Anterior cingulate cortex (tissue), 58 donors: ENCODE results near the gene DBP.

Source experiments
- DNase-seq, 58 donors: peaks; one replicate each; lab custom pipeline; 2025; lab: John Stamatoyannopoulos, UW

DBP gene

DNA sequence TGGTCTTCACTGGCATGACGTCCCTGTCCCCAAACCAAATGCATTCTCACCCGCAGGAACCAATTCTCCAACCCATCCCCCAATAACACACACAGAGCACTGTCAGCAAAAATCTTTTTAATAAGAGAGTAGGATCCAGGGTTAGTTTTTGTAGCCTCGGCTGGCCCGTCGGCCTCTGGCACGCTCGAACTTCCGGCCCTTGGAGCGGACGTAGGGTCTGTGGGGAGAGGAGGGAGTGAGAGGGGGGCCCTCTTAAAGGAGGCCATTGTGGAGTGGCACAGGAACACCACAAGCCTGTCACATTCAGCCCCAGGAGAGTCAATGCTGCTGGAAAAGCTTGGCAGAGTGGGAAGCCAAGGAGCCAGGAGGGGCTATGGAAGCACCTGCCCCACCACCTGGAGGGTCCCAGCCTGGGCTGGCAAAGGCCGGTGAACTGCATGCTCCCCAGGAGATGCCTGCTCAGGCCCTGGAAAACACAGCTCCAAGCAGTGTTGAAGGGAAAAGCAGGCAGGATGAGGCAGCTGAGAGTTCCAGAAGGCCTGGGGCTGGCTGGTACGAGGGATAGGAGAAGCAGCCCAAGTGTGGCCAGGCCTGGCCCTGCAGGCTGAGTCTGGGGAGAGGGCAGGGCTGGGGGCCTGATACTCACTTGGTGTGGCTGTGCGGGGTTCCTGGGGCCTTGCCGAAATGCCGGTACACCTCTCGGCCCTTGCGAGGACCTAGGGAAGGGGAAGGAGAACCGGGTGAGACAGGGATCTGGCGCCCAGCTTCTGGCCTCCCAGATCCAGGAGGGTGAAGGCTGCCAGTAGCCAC lies 21.7 kb downstream of the DBP start:
- no peak for DNase-seq

DNA sequence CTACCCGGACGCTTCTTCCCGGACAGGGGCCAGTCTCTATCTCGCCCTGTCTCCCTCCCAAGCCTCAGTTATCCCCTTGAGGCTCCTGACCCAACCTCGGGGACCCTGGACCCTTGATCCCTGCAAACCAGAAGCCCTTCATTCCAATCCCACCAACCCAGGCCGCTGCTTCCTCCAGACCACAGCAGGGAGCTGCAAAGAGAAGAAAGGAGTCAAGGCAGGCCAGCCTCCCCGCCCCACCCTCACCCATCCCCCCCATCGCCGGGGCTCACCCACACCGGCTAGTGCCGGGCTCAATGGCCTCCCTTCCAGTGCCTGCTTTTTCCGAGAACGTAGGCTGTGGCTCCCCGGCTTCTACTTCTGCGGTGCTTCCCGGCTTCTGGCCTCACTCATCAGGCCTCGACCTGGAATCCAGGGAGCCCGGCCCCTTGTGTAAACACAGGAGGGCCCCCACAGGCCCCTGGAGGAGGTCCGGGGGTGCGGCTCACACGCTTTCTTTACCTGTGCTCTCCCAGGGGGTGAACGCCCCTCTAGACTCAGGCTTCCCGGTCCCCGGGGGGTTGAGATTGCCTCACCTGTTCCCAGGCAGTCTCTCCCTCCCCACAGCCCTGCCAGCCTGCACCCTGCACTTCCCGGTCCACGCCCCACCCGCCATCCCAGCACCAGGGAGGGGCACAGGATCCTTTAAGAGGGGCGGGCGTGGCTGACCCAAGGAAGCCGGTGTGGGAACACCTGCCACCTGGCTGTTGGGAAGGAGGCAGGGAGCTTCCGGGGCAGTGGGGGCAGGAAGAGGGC lies 22.5 kb downstream of the DBP start, which contains the start of gene FAM83E:
FAM83E (minus strand) TSS at position 641 of the 795 bp plus-strand sequence. CDS start 1,704 bp downstream, outside the sequence.
- no peak for DNase-seq

DNA sequence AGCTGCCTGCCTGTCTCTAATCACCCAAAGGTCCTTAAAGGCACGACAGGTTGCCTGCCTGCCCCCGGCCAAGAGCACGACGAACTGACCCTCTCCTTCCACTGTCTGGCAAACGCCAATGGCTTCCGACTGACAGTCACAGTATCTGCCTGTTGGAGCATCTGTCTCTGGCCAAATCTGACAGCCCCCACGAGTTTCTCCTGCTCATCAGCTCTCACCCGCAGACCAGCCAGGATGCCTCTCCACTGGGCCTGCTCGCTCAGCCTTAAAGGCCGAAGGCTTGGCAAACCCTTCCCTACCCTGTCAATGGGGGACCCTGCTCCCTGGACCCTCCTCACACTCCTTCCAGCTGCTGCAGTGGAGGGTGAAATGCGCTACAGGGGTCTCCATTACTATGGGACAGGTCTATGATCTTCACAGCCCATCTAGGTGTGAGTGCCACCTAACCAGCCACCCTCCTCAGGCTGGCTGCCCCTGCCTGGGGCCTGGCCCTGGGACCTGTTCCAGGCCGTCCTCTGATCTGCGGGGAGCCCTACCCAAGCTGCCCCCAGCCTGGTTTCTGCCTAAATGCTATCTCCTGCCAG lies 23.2 kb downstream of the DBP start:
- no peak for DNase-seq

DNA sequence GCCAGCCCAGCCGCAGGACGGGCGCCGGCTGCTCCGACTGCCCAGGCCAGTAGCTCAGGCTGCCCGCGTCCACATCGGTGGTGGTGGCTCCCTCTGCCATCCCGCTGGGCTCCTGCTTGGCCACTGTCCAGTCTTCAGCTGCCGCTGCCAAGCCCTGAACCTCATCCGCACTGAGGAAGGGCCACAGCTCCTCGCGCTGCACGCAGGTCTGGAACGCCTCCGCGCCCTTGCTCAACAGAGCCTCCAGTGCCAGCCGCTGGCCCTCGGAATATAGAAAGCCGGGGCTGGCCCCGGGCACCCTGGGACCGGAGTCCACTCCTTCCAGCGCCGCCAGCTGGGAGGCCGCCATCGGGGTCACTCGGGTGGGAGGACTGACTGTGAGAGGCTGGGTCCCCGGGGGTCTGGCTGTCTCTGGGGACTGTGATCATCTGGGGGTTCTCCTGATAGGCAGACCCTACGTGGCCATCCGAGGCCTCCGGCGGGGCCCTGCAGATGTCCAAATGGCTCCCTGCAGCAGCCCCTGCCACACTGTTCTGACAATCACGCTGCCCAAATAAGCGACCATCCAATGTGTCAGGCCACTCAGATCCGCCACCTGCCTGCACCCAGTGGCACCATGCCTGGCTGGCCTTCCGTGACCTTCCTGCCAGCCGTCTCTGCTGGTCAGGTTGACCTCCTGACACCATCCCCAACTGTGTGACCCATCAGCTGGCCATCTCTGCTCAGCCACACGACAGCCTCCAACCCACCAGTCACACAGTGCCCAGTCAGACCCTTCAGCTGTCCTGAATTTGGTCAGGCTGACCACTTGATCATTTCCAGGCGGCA lies 23.9 kb downstream of the DBP start:
- DNase-seq, result peak in 41 of 58 donors; percentile 8 to 70 (median 39)

DNA sequence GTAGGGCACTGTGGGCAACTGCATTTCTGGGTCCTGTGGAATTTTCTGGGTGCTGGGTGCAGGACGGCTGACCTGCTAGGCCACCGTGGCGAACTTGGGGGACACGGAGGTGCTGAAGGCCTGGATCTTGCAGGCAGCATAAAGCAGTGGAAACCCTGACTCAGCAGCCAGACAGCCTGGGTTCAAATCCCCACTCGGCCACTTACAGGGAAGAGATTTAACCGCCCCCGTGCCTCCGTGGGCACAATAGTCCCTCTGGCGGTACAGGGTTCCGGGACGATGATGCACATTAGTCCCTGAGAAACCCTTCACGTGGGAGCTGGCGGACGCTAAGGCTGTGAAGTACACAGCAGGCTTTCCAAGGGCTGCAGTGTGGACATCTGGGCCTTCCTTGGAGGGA lies 25.3 kb downstream of the DBP start:
- no peak for DNase-seq

DNA sequence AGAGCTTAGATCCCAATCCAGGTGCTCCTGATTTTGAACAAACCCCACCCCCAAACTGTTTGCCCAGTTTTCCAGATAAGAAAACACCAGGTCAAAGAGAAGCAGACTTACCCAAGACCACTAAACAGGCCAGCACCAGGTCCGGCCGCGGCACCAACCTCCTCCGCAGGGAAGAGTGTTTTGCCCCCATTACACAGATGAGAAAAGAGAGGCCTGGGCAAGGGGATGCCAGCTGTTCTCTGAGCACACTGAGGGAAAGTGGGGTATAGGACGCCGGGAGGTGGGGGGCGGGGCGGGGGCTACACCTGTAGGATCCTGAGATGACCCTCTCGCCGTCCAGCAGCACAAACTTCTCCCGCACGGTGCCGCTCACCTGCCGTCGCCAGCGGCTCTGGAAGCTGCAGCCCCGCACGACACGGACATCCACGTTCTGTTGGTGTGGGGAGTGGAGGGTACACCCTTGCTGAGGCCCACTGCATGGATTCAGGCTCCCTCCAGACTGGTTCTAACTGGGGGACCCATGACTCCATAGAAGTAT lies 27.5 kb downstream of the DBP start:
- DNase-seq, result no peak

DNA sequence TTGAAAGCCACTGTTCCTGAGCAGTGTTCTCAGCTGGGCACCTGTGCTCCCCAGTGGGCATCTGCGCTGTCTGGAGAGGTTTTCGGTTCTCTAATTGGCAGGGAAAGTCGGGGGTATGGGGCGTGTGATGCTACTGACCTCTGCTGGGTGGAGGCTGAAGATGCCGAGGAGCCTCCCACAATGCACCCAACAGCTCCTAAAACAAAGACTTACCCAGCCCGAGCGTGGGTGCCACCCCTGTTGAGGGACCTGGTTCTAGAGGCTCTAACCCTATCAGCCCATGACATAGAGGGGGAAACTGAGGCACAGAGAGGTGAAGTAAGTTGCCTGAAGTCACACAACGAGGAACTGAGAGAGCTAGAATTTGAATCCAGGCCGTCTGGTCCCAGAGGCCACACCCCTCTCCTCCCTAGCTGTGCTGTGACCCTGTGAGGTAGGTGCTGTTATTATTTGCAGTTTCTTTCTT lies 28.3 kb downstream of the DBP start:
- peak in 25 of 58 donors; percentile 6 to 53 (median 22) for DNase-seq

DNA sequence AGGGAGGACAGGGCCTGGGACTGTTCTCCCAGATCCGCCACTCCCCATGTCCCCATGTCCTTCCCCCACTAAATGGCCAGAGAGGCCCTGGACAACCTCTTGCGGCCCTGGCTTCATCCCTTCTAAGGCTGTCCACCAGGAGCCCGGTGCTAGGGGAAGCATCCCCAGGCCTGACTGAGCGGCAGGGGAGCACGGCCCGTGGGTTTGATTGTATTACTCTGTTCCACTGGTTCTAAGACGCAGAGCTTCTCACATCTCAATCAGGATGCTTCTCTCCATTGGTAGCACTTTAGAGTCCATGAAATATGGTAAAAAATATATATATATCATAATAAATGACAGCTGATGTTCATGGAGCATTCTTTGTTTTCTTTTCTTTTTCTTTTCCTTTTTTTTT lies 29.8 kb downstream of the DBP start:
- DNase-seq, result no peak

DNA sequence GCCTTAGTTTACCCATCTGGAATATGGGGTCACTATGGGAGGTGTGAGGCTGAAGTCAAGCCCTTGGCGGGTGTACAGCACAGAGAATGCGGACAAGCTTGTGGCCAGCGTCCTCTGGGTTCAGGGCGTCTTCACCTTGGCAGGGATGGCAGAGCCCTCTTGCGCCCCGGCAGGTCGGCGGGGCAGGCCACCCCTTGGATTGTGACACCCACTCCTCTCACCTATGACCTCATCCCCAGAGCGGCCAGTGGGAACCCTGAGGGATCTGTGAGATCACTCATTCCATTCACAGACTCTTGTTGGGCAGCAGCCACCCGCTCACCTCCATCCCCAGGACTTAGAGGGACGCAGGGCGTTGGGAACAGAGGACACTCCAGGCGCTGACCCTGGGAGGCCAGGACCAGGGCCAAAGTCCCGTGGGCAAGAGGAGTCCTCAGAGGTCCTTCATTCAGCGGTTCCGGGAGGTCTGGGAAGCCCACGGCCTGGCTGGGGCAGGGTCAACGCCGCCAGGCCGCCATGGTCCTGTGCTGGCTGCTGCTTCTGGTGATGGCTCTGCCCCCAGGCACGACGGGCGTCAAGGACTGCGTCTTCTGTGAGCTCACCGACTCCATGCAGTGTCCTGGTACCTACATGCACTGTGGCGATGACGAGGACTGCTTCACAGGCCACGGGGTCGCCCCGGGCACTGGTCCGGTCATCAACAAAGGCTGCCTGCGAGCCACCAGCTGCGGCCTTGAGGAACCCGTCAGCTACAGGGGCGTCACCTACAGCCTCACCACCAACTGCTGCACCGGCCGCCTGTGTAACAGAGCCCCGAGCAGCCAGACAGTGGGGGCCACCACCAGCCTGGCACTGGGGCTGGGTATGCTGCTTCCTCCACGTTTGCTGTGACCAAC lies 30.5 kb downstream of the DBP start, which contains the start of gene SPACA4:
SPACA4 (plus strand) TSS at position 280 of the 896 bp plus-strand sequence; CDS start at position 517, 237 bp downstream.
- no peak for DNase-seq

DNA sequence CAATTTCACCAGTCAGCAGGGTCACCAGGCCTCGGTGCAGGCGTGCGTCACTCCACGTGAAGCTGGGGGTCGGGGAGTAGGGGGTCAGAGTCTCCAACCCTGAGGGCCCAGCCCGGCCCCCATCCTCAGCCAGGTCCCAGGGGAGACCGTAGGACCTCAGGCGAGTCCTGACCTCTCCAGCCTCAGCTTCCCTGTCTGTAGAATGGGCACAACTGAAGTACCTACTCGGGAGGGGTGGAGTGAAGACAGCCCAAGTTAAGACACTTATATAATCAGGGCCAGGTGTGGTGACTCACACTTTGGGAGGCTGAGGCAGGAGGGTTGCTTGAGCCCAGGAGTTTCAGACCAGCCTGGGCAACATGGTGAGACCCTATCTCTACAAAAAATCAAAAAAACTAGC lies 33.3 kb downstream of the DBP start:
- DNase-seq, result no peak

DNA sequence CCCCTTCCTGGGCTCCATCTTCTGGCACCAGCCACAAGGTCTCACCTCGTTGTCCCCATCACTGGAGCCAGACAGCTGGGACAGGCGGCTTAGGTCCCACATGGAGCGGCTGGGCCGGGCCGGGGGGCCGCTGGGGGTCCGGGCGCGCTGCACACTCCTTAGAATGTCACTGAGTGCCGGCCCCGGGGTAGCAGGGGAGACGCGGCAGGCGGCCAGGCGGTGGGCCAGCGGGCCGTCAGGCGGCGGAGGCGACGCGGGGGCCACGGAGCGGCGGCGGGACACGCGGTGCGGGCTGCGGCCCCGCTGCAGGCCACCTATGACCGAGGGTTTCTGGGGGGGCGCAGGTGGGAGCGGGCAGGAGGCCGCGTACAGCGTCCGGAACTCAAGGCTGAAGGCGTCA lies 33.7 kb downstream of the DBP start:
- no peak for DNase-seq

DNA sequence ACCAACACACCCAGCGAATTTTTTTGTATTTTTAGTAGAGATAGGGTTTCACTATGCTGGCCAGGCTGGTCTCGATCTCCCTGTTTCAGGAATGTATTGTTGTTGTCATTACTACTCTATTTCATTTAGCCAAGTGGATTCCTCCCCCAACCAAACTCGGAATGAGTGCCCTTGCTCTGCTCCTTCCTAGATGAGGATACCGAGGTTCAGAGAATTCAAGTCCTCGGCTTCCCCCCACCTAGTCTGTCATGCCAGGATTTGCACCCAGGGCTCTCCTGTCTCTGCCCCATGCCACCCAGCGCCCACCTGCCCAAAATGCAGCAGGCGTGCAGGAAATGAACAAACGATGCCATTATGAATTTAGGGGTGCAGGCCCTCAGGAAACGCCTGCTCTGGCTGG lies 34.2 kb downstream of the DBP start:
- no peak for DNase-seq

DNA sequence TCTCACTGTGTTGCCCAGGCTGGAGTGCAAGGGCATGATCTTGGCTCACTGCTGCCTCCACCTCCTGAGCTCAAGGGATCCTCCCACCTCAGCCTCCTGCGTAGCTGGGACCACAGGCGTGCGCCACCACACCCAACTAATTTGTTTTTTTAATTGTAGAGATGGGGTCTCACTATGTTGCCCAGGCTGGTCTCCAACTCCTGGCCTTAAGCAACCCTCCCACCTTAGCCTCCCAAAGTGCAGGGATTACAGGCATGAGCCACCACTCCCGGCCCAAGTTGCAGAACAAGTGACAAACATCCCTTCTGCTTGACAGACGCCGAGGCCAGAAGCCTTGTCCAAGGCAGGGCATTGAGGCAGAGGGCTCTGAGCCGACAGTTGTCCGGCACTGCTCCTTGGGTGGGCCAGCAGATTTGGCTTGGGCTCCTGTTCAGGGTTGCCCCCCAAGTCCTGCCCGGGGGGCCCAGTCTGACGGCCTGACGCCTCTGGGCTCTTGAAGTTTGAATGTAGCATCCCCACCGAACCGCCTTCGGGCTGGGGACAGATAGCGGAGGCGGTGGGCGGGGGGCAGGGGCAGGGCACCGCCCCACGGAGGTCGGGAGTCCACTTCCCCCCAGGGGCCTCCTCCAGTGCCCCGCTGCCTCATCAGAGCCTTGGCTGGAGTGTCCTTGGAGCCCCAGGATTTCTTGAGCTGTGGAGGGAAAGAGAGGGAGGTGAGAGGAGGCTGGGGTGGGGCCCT lies 36.3 kb downstream of the DBP start:
- DNase-seq, result no peak

DNA sequence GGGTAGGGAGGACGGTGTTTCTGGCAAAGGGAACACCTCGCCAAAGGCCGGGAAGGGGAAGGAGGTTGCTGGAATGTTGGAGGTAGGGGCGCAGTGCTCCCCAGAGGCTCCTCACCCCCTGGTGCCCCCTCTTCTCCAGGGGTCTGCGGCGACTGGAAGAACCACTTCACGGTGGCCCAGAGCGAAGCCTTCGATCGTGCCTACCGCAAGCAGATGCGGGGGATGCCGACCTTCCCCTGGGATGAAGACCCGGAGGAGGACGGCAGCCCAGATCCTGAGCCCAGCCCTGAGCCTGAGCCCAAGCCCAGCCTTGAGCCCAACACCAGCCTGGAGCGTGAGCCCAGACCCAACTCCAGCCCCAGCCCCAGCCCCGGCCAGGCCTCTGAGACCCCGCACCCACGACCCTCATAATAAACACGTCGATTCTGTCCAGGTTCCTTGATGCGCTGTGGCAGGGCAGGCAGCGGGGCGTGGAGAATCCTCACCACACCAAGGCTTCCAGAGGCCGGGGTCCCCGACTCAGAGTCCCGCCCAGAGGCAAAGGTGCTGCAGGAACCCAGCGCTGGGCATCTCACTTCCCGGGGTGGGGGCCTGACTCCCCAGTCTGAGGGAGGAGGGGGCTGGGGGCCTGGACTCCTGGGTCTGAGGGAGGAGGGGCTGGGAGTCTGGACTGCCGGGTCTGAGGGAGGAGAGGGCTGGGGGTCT lies 38.0 kb downstream of the DBP start:
- DNase-seq, result no peak

DNA sequence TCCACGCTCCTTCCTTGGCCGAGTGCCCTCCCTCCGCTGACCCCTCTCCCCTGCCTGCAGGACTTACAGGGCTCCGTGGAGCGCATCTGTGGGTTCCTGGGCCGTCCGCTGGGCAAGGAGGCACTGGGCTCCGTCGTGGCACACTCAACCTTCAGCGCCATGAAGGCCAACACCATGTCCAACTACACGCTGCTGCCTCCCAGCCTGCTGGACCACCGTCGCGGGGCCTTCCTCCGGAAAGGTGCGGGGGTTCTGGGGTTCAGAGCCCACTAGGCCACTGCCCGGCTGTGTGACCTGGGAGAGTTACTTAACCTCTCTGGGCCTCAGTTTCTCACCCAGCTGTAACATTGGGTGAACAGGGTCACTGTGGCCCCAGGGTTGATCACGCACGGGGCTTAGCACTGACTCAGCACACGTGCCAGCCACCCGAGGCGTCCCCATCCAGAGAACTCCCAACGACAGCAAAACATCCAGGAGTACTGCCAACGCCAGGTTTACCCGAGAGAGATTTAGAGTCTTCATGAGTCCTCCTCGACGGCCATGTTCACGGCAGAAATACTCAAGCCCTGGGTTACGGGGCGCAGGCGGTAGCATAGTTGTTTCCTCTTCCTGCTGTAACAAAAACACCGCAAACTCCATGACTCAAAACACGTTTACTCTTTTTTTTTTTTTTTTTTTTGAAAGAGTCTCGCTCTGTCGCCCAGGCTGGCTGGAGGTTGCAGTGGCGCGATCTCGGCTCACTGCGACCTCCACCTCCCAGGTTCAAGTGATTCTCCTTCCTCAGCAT lies 40.3 kb downstream of the DBP start:
- DNase-seq, result no peak

DNA sequence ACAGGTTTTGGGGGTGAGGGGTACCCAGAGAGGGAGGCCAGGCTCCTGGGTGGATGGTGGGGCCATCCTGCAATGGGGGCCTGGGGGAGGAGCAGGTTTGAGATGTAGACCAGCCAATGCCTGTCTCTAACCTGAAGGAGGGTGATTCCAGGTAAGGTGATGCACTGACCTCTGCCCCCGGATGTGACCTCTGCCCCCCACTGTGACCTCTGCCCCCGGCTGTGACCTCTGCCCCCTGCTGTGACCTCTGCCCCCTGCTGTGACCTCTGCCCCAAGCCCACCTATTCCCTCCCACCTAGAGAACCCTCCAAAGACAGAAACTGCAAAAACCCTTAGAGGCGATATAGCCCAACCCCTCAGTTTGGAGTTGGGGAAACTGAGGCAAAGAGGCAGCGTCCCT lies 40.9 kb downstream of the DBP start:
- no peak for DNase-seq

DNA sequence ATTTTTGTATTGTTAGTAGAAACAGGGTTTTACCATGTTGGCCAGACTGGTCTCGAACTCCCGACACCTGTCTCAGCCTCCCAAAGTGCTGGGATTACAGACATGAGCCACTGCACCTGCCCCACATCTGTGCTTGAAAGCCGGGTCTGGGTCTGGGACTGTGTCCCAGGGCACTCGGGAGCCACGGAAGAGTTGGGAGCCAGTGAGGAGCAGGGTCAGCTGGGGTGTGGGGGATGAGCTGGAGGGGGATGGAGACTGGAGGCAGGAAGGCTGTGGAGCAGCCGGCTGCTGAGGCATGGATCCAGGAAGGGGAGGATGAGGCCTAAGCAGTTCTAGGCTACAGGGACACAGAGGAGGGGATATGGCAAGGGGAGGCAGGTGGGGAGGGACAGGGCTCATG lies 41.3 kb downstream of the DBP start:
- DNase-seq, result no peak
